Caco-2 (cell line): ENCODE data around the gene MACROD2. TPM values are rescaled to one million over a fixed set of nuclear protein-coding genes. Genes with fewer than 3 reads are reported as not detected.

Source experiments
- BruUV-seq: library from RNA; stranded (reverse); fragments of 400-500 nt; replicated peaks from 2 replicates; lab custom pipeline; 2021; lab: Mats Ljungman, UMichigan
- CTCF ChIA-PET: fragments of 300-600 bp; sonication (Branson Sonifier 250); formaldehyde crosslinking; loops from one replicate; lab custom pipeline; 2022; ENCODE audit warnings: antibody characterized with exemption; lab: Charles Lee
- POLR2A ChIA-PET: fragments of 300-600 bp; sonication (Branson Sonifier 250); formaldehyde crosslinking; loops from one replicate; lab custom pipeline; 2022; ENCODE audit warnings: antibody characterized with exemption; lab: Charles Lee
- DNase-seq, 2 experiments: peaks; one replicate each; pipeline versions ENCODE4 v3.0.0 to v3.0.0-alpha.2; 2020 to 2022
- H3K27me3 ChIP-seq: replicated peaks from 2 replicates; pipeline ENCODE4 v1.6.0; 2011; ENCODE audit warnings: low read length; ENCODE audit not compliant: control insufficient read depth, insufficient read depth
- H3K36me3 ChIP-seq: 2 replicates; pipeline ENCODE4 v1.5.1; 2011; ENCODE audit warnings: low read length; ENCODE audit not compliant: control insufficient read depth, insufficient read depth
- H3K4me1 ChIP-seq: fragments of 250-450 bp; sonication (Bioruptor Pico); 2 replicates; pipeline ENCODE4 v1.5.1; 2020; ENCODE audit warnings: mild to moderate bottlenecking
- H3K4me3 ChIP-seq: 2 replicates; pipeline ENCODE4 v1.5.1; 2011; ENCODE audit warnings: low read depth, mild to moderate bottlenecking, control low read depth, low read length
- H3K9me3 ChIP-seq: fragments of 250-450 bp; sonication (Bioruptor Pico); 2 replicates; pipeline ENCODE4 v1.5.1; 2020; ENCODE audit warnings: mild to moderate bottlenecking, moderate library complexity
- H3K27ac Mint-ChIP-seq: one replicate; pipeline ENCODE4 v1.8.0; 2022; ENCODE audit warnings: mixed read lengths; ENCODE audit not compliant: unreplicated experiment
- H3K27me3 Mint-ChIP-seq: one replicate; pipeline ENCODE4 v1.8.0; 2022; ENCODE audit warnings: mixed read lengths; ENCODE audit not compliant: insufficient read depth, unreplicated experiment
- H3K36me3 Mint-ChIP-seq: one replicate; pipeline ENCODE4 v1.8.0; 2022; ENCODE audit warnings: mild to moderate bottlenecking, mixed read lengths; ENCODE audit not compliant: insufficient read depth, unreplicated experiment
- H3K4me1 Mint-ChIP-seq: one replicate; pipeline ENCODE4 v1.8.0; 2022; ENCODE audit warnings: low read depth, mixed read lengths; ENCODE audit not compliant: unreplicated experiment
- H3K4me3 Mint-ChIP-seq: one replicate; pipeline ENCODE4 v1.8.0; 2022; ENCODE audit warnings: mild to moderate bottlenecking, moderate library complexity, mixed read lengths; ENCODE audit not compliant: unreplicated experiment
- H3K9me3 Mint-ChIP-seq: one replicate; pipeline ENCODE4 v1.8.0; 2022; ENCODE audit warnings: mixed read lengths; ENCODE audit not compliant: unreplicated experiment
- intact Hi-C: fragments of 100-400 bp; cut with micrococcal nuclease; formaldehyde crosslinking; loops from one replicate; pipeline ENCODE4 v1.10.0; 2022; ENCODE audit not compliant: unreplicated experiment
- total RNA-seq: library from RNA; stranded (reverse); gene quantifications from 2 replicates; pipeline ENCODE4 v1.2.3, GENCODE V29; 2022
- TF ChIP-seq, protein P1 (sequence below), 2 experiments: fragments of 200-600 bp in 1 of 2; IDR thresholded peaks; 1 replicate in 1 of 2; 2 replicates in 1 of 2; pipeline versions ENCODE4 v1.5.1 to v1.8.0; 2011 to 2022; ENCODE audit warnings: antibody characterized with exemption in 1 of 2, control low read depth in 1 of 2, inconsistent platforms in 1 of 2, low read depth in 1 of 2, low read length in 1 of 2, mild to moderate bottlenecking in 1 of 2, moderate library complexity in 1 of 2; ENCODE audit not compliant: insufficient read depth in 1 of 2, severe bottlenecking in 1 of 2, unreplicated experiment in 1 of 2

The MACROD2 gene
- total RNA-seq, 1 experiment from 2014 or later = 6.4 TPM

GRCh38 chr20:14384416-14385175 lies 389.3 kb downstream of the MACROD2 start:
- no peak overlapping the region for H3K27ac Mint-ChIP-seq
- intact Hi-C loops = no loop called here

DNA sequence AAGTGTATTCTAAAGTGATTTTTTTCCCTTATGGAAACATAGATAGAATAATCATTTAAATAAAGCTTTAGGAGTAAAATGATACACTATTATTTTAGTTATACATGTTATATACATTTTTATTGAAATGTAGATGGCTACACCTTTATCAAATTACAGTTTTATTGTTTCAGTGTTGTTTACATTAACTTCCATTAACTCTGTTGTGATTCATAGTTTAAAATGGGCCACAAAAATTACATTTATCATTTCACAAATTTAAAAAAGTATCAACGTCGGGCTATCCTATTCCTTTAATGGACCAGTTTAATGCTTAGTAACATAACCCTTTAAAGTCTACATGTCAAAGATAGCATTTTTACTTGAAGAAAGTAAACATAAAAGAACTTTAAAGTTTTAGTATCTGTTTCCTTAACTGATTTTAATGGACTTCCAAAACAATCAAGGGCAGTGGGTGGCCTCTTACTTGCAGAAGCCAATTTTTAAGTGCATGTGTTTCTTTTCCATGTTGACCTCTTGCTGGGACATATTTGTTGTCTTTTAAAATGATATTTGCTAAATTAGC lies 389.9 kb downstream of the MACROD2 start:
- no peaks in the 10 kb centered on the region for H3K36me3 Mint-ChIP-seq
- 0 out of 2 replicates have a peak, but pooled peaks cover 3% of the 10 kb centered on the region for H3K9me3 ChIP-seq
- no peaks in the 10 kb centered on the region; the same call in 1 of the 2 replicates for H3K4me1 ChIP-seq
- H3K27ac Mint-ChIP-seq = no peak overlapping the region
- no TSS peak for BruUV-seq
- TF ChIP-seq, protein P1, sequence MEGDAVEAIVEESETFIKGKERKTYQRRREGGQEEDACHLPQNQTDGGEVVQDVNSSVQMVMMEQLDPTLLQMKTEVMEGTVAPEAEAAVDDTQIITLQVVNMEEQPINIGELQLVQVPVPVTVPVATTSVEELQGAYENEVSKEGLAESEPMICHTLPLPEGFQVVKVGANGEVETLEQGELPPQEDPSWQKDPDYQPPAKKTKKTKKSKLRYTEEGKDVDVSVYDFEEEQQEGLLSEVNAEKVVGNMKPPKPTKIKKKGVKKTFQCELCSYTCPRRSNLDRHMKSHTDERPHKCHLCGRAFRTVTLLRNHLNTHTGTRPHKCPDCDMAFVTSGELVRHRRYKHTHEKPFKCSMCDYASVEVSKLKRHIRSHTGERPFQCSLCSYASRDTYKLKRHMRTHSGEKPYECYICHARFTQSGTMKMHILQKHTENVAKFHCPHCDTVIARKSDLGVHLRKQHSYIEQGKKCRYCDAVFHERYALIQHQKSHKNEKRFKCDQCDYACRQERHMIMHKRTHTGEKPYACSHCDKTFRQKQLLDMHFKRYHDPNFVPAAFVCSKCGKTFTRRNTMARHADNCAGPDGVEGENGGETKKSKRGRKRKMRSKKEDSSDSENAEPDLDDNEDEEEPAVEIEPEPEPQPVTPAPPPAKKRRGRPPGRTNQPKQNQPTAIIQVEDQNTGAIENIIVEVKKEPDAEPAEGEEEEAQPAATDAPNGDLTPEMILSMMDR (IDR thresholded peaks at IDR 0.05; ENCODE audit: insufficient read depth in 1 of 2, low read depth in 1 of 2, low read length in 1 of 2, severe bottlenecking in 1 of 2, unreplicated experiment in 1 of 2) = no peak
- peaks cover 39% of the 10 kb centered on the region for H3K9me3 Mint-ChIP-seq
- no peak overlapping the region for H3K4me3 ChIP-seq
- CTCF ChIA-PET = no interaction called here
- no peaks in the 10 kb centered on the region for H3K36me3 ChIP-seq
- no peaks in the 10 kb centered on the region for H3K27me3 ChIP-seq
- intact Hi-C loops = no loop called here
- POLR2A ChIA-PET = no interaction called here
- no peaks in the 10 kb centered on the region for H3K4me1 Mint-ChIP-seq
- no peak overlapping the region for H3K4me3 Mint-ChIP-seq
- no peaks in the 10 kb centered on the region for H3K27me3 Mint-ChIP-seq
- DNase-seq = no peak

More at GRCh38 chr20:14384416-14385175, 389.3 kb downstream of the MACROD2 start:
- Histone ChIP-seq H3K36me3 (no peaks in the 10 kb centered on the region), H3K27me3 (no peaks in the 10 kb centered on the region), H3K4me1 (no peaks in the 10 kb centered on the region; the same call in 1 of the 2 replicates), H3K4me3 (no peak overlapping the region), H3K9me3 (0 out of 2 replicates have a peak, but pooled peaks cover 3% of the 10 kb centered on the region)
- BruUV-seq = no TSS peak
- Mint-ChIP-seq H3K4me3 (no peak overlapping the region), H3K27me3 (no peaks in the 10 kb centered on the region), H3K36me3 (no peaks in the 10 kb centered on the region), H3K9me3 (peaks cover 32% of the 10 kb centered on the region), H3K4me1 (no peaks in the 10 kb centered on the region)
- ChIA-PET POLR2A (no interaction called here), CTCF (no interaction called here)
- no peak for DNase-seq
- TF ChIP-seq, protein P1 (IDR thresholded peaks at IDR 0.05; ENCODE audit: insufficient read depth in 1 of 2, low read depth in 1 of 2, low read length in 1 of 2, severe bottlenecking in 1 of 2, unreplicated experiment in 1 of 2) = no peak

DNA sequence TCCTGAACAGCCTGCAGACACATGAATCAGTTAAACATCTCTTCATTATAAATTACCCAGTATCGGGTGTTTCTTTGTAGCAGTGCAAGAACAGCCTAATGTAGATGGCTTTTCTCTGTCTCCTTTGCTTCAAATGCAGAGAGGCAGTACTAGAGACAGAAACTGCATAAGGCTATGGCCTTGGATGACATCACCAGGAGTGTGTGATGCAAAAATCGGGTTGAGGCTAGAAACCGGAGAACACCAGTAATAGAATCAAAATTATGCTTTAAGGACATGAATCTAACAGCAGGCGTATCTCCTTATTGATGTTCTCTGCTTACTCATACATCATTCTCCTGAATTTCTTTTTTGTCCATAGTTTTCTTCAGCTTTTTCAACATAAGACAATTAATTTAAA lies 391.4 kb downstream of the MACROD2 start:
- Histone ChIP-seq H3K9me3 (0 out of 2 replicates have a peak, but pooled peaks cover 3% of the 10 kb centered on the region), H3K36me3 (no peaks in the 10 kb centered on the region), H3K4me3 (no peak overlapping the region), H3K4me1 (no peaks in the 10 kb centered on the region; the same call in 1 of the 2 replicates), H3K27me3 (no peaks in the 10 kb centered on the region)
- no peaks in the 10 kb centered on the region for H3K27me3 Mint-ChIP-seq
- TF ChIP-seq, protein P1 (IDR thresholded peaks at IDR 0.05; ENCODE audit: insufficient read depth in 1 of 2, low read depth in 1 of 2, low read length in 1 of 2, severe bottlenecking in 1 of 2, unreplicated experiment in 1 of 2) = no peak
- H3K9me3 Mint-ChIP-seq = peaks cover 51% of the 10 kb centered on the region
- ChIA-PET CTCF (no interaction called here), POLR2A (no interaction called here)
- H3K36me3 Mint-ChIP-seq = peaks cover 5% of the 10 kb centered on the region
- H3K27ac Mint-ChIP-seq = no peak overlapping the region
- no peak for DNase-seq
- intact Hi-C loops = no loop called here
- H3K4me1 Mint-ChIP-seq = no peaks in the 10 kb centered on the region
- H3K4me3 Mint-ChIP-seq = no peak overlapping the region
- no TSS peak for BruUV-seq
